GM12872 (cell line): Measurements from ENCODE around the gene RAB31.

Experiments used
- TF ChIP-seq, protein P1 (sequence below): IDR thresholded peaks from 3 replicates; pipeline ENCODE4 v1.5.1; 2011; ENCODE audit warnings: low read depth, mild to moderate bottlenecking, low read length, moderate library complexity; ENCODE audit not compliant: insufficient read depth

Gene RAB31

GRCh38 chr18:9827211-9827792 lies 119.2 kb downstream of the RAB31 start:
- TF ChIP-seq, protein P1, sequence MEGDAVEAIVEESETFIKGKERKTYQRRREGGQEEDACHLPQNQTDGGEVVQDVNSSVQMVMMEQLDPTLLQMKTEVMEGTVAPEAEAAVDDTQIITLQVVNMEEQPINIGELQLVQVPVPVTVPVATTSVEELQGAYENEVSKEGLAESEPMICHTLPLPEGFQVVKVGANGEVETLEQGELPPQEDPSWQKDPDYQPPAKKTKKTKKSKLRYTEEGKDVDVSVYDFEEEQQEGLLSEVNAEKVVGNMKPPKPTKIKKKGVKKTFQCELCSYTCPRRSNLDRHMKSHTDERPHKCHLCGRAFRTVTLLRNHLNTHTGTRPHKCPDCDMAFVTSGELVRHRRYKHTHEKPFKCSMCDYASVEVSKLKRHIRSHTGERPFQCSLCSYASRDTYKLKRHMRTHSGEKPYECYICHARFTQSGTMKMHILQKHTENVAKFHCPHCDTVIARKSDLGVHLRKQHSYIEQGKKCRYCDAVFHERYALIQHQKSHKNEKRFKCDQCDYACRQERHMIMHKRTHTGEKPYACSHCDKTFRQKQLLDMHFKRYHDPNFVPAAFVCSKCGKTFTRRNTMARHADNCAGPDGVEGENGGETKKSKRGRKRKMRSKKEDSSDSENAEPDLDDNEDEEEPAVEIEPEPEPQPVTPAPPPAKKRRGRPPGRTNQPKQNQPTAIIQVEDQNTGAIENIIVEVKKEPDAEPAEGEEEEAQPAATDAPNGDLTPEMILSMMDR, result no peak

GRCh38 chr18:9827793-9828505 lies 119.8 kb downstream of the RAB31 start:
- TF ChIP-seq, protein P1, result no peak

DNA sequence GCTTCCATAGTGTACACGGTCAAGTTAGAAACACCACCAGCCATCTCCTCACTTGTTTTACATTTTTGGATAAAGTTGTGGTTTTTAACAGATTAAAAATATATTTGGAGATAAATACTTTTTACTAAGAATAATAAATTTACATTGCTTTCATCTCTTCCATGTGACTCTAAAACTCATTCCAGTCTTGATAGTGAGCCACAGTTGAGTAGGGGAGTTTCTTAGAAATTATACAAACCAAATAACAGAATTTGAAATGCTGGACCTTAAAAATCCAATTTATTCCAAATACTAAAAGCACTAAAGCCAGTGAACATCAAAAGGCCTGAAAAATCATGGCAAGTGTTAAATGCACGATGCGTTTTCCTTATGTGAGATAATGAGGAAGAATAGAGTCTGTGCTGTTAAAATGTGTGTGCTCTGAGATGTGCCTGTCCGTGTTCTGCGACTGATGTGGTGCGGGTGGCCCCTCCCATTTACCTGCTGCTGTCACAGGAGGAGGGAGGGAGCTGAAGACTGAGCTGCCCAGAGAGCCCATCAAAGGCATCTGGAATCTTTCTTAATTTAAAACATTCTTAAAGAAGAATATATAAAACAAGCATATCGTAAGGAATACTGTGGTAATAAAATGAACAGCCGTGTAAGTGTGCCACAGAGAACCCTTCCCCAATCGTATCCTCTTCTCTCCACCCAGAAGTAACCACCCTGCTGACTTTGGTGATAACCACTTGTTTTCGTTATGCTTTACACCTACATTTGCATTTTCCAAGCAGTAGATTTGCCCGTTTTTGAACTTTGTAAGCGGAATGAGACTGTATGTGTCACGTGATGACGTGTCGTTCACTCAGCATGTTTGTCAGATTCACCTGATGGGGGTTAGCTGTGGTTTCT lies 120.7 kb downstream of the RAB31 start:
- TF ChIP-seq, protein P1, result no peak

DNA sequence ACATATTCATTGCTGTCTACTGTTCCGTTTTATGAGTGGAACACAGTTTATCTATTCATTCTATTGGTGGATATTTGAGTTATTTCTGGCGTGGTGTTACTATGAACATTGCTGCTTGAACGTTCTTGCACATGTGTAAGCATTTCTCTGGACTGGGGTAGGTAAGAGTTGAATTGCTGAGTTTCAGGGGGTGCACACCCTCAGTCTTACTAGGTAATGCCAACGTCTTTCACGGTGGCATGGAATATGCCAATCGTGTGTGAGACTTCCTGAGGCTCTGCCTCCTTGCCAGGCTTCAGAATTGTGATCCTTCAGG lies 121.3 kb downstream of the RAB31 start:
- TF ChIP-seq, protein P1, result no peak

GRCh38 chr18:9831036-9831722 lies 123.1 kb downstream of the RAB31 start:
- TF ChIP-seq, protein P1, result peak; percentile 19; the same call in 1 of the 3 replicates

DNA sequence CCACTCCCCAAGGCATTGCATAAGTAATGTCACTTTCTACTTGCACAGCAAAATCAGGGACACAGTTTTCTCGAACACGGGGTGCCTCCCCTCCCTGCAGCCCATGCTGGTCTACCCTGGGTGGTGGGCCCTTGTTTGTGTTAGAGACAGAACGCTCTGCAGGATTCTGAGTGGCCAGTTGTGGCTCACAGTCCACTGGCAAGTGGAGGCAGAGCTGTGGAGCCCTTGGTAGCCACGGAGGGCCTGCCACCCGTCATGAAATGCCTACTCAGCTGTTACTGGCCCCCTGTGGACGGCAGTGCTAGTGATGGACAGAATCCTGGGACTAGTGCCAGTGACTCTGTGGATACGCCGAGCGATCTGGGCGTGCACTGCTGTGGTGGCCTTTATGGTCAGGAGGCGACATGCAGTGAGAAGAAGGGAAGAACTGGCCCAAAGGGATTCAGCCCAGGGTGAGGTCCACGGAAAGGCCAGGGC lies 123.7 kb downstream of the RAB31 start:
- TF ChIP-seq, protein P1, result no peak

DNA sequence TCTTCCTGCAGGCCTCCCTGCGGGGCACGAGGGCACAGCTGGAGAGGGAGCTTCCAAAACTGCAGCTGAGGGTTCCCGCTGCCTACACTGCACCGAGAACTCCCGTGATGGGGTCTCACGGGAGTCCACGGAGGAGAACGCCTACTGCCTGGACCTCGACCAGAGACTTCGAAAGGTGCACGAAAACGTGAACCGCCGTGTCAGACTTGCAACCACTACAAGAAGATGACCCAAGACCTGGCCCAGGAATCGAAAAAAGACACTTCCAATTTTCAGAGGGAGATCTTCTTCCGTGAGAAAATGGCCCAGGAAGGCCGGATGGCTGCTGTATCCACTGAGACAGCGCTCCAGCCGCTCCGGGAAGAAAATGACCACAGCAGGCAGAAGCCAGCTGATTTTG lies 124.8 kb downstream of the RAB31 start:
- TF ChIP-seq, protein P1, result no peak
